ENCODE results near the gene MYO18B. TPM values are rescaled to one million over a fixed set of nuclear protein-coding genes. Genes with fewer than 3 reads are reported as not detected.

MYO18B gene
- total and polyA plus RNA-seq, 2 of the 4 experiments (the other 2 are of a cell fraction): under 0.01 TPM; not detected in 1

DNA sequence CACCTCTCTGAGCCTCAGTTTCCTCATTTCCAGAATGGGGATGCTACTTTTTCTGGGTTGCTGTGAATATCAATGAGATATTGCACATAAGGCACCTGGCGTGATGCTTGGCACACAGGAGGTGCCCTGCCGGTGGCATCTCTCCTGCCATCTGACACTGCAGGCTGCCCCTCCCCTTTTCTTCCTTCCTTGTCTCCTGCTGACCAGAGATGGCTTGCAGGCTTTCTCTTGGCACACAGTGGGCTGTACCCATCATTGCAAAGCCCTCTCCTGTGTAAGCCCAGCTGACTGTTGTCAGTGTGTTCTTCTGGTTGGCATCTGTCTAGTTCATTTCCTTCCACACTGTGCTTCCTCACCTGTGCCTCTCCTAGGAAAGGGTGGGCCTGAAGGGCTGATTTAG is 91.7 kb downstream of the MYO18B start:
- no peak overlapping the region for H2BK15ac ChIP-seq (ENCODE audit: low read depth, low read length)
- no peaks in the 10 kb centered on the region for H3K36me3 ChIP-seq (ENCODE audit: control insufficient read depth, insufficient read depth, low read length)
- H2AFZ ChIP-seq (replicated peaks; ENCODE audit: low read length, poor library complexity): no peak overlapping the region
- ATAC-seq (ENCODE audit: low read depth) (no peak), DNase-seq (no peak)
- dilution Hi-C loops (cut with HindIII; ENCODE audit: low sequenced_read_pairs, unreplicated experiment) (no loop called here), in situ Hi-C loops (cut with MboI; ENCODE audit: low sequenced_read_pairs) (no loop called here), intact Hi-C loops (cut with micrococcal nuclease) (no loop called here)
- H3K4ac ChIP-seq (ENCODE audit: low read depth, low read length): no peak overlapping the region
- no peak overlapping the region for H2AK5ac ChIP-seq (ENCODE audit: low read depth, low read length)
- no peak overlapping the region for H3K4me3 ChIP-seq (ENCODE audit: insufficient read depth, low read depth, low read length)
- no CpG with 5 or more reads among the region's 2 CpGs for WGBS, 2 experiments (ENCODE audit: extremely low coverage in 2 of 2, insufficient read length in 1 of 2)
- POLR2A ChIA-PET (ENCODE audit: unreplicated experiment): no interaction called here
- H3K27me3 ChIP-seq (ENCODE audit: control insufficient read depth, insufficient read depth, low read length): no peaks in the 10 kb centered on the region
- no peak overlapping the region for H3K4me2 ChIP-seq (ENCODE audit: low read depth, low read length)
- H3K4me1 ChIP-seq (ENCODE audit: control insufficient read depth, insufficient read depth, low read length): no peaks in the 10 kb centered on the region
- no peak overlapping the region for H3K56ac ChIP-seq (ENCODE audit: extremely low read depth, insufficient read depth, low read length)
- H4K5ac ChIP-seq (ENCODE audit: low read depth, low read length): no peak overlapping the region
- no peak overlapping the region for H3K18ac ChIP-seq (ENCODE audit: low read depth, low read length)
- no peak overlapping the region for H2BK5ac ChIP-seq (ENCODE audit: low read depth, low read length, poor library complexity, severe bottlenecking)
- TF ChIP-seq BHLHE40 (IDR thresholded peaks at IDR 0.05; ENCODE audit: low read depth, low read length): no peak
- TF ChIP-seq RFX5 (IDR thresholded peaks at IDR 0.05; ENCODE audit: low read depth, low read length): no peak
- no peak for TF ChIP-seq POLR2A (IDR thresholded peaks at IDR 0.05; ENCODE audit: low read depth, low read length)
- TF ChIP-seq NFE2L2 (IDR thresholded peaks at IDR 0.05; ENCODE audit: low read depth, low read length): no peak
- TF ChIP-seq MAZ (IDR thresholded peaks at IDR 0.05; ENCODE audit: borderline replicate concordance, low read depth, low read length): no peak
- TF ChIP-seq SMC3 (IDR thresholded peaks at IDR 0.05; ENCODE audit: low read depth, low read length): no peak
- TF ChIP-seq, protein P1, sequence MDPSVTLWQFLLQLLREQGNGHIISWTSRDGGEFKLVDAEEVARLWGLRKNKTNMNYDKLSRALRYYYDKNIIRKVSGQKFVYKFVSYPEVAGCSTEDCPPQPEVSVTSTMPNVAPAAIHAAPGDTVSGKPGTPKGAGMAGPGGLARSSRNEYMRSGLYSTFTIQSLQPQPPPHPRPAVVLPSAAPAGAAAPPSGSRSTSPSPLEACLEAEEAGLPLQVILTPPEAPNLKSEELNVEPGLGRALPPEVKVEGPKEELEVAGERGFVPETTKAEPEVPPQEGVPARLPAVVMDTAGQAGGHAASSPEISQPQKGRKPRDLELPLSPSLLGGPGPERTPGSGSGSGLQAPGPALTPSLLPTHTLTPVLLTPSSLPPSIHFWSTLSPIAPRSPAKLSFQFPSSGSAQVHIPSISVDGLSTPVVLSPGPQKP (IDR thresholded peaks at IDR 0.05; ENCODE audit: borderline replicate concordance, low read depth, low read length): no peak
- CTCF ChIA-PET: no interaction called here
- no peak overlapping the region for H2AK9ac ChIP-seq (replicated peaks; ENCODE audit: low read depth, low read length, poor library complexity)
- BruUV-seq (replicated peaks): no TSS peak
- H2BK20ac ChIP-seq (ENCODE audit: low read depth, low read length): no peak overlapping the region
- H4K20me1 ChIP-seq (ENCODE audit: insufficient read depth, low read length): no peaks in the 10 kb centered on the region
- no peaks in the 10 kb centered on the region for H3K79me1 ChIP-seq (ENCODE audit: low read depth in 1 of 2, low read length in 2 of 2)
- peaks cover 12% of the 10 kb centered on the region; the same call in 1 of the 2 replicates for H3K9me3 ChIP-seq (ENCODE audit: control insufficient read depth, insufficient read depth, low read length)
- no peak overlapping the region for H3K14ac ChIP-seq (replicated peaks; ENCODE audit: low read depth, low read length)
- H3K27ac ChIP-seq (ENCODE audit: insufficient read depth, low read length): no peak overlapping the region
- no peak overlapping the region for H3K23ac ChIP-seq (ENCODE audit: low read depth, low read length)
- H2BK120ac ChIP-seq (ENCODE audit: low read depth, low read length): no peak overlapping the region
- no peaks in the 10 kb centered on the region for H3K9me1 ChIP-seq (ENCODE audit: insufficient read depth, low read length)
- no peak overlapping the region for H4K8ac ChIP-seq (ENCODE audit: low read depth in 2 of 2, low read length in 2 of 2)
- H4K91ac ChIP-seq (ENCODE audit: insufficient read depth, low read depth, low read length): no peak overlapping the region
- H3K9ac ChIP-seq (ENCODE audit: low read depth, low read length): no peak overlapping the region
